H1 (cell line): ENCODE data around the gene LRRC45. TPM values are rescaled to one million over a fixed set of nuclear protein-coding genes. Genes with fewer than 3 reads are reported as not detected.
A peak's percentile ranks its signal among the peaks of the same experiment; 100 is the strongest.

Experiments used
- CTCF ChIA-PET: fragments of 300-600 bp; sonication (Branson Sonifier 250); formaldehyde crosslinking; loops from one replicate; lab custom pipeline; 2021; ENCODE audit not compliant: partially characterized antibody; lab: Charles Lee
- POLR2A ChIA-PET: fragments of 300-600 bp; sonication (Branson Sonifier 250); formaldehyde crosslinking; loops from one replicate; lab custom pipeline; 2021; ENCODE audit warnings: inconsistent platforms; ENCODE audit not compliant: partially characterized antibody; lab: Charles Lee
- DNase-seq, 2 experiments: peaks; one replicate each; pipeline versions ENCODE4 v3.0.0 to v3.0.0-alpha.2; 2010 to 2022; ENCODE audit warnings: low spot score in 2 of 2, low read depth in 1 of 2, mixed read lengths in 1 of 2
- FAIRE-seq: peaks from 2 replicates; lab custom pipeline; 2011; peaks lifted over from hg19 to GRCh38; lab: Jason Lieb, UNC
- H2AFZ ChIP-seq: 2 replicates; pipeline ENCODE4 v1.8.1; 2012; ENCODE audit warnings: low read length, inconsistent platforms
- H2AK5ac ChIP-seq: 2 replicates; pipeline ENCODE4 v1.6.1; 2013; ENCODE audit warnings: low read depth, low read length
- H2BK120ac ChIP-seq: replicated peaks from 2 replicates; pipeline ENCODE3; 2013; ENCODE audit warnings: low read depth, low read length, inconsistent platforms
- H2BK12ac ChIP-seq: 2 replicates; pipeline ENCODE4 v1.6.1; 2013; ENCODE audit warnings: low read depth, low read length
- H2BK15ac ChIP-seq: 2 replicates; pipeline ENCODE4 v1.6.1; 2013; ENCODE audit warnings: low read length
- H2BK20ac ChIP-seq: 2 replicates; pipeline ENCODE4 v1.6.1; 2013; ENCODE audit warnings: low read length
- H2BK5ac ChIP-seq: 2 replicates; pipeline ENCODE4 v1.6.1; 2013; ENCODE audit warnings: low read depth, low read length
- H3K14ac ChIP-seq: 2 replicates; pipeline ENCODE4 v1.6.1; 2013; ENCODE audit warnings: inconsistent platforms; ENCODE audit not compliant: insufficient read length
- H3K18ac ChIP-seq: 2 replicates; pipeline ENCODE4 v1.6.1; 2013; ENCODE audit warnings: low read length; ENCODE audit errors: extremely low read depth
- H3K23ac ChIP-seq: 2 replicates; pipeline ENCODE4 v1.6.1; 2013; ENCODE audit warnings: inconsistent platforms; ENCODE audit not compliant: insufficient read length
- H3K23me2 ChIP-seq: 2 replicates; pipeline ENCODE4 v1.6.1; 2013; ENCODE audit warnings: low read depth, low read length
- H3K27ac ChIP-seq: 2 replicates; pipeline ENCODE4 v1.6.1; 2011; ENCODE audit warnings: low read depth, low read length, inconsistent platforms
- H3K27me3 ChIP-seq, 4 experiments: replicated peaks in 1 of 4; 1 replicate in 1 of 4; 2 replicates in 3 of 4; pipeline versions ENCODE4 v1.6.1 to v1.8.1; 2011 to 2013; ENCODE audit warnings: low read length in 3 of 4, mild to moderate bottlenecking in 3 of 4, inconsistent platforms in 2 of 4, mixed read lengths in 2 of 4, moderate library complexity in 1 of 4; ENCODE audit not compliant: control insufficient read depth in 3 of 4, insufficient read depth in 3 of 4; ENCODE audit errors: extremely low read depth in 1 of 4
- H3K36me3 ChIP-seq, 4 experiments: 2 replicates each; pipeline versions ENCODE4 v1.6.1 to v1.8.1; 2011 to 2013; ENCODE audit warnings: mild to moderate bottlenecking in 4 of 4, low read length in 3 of 4, moderate library complexity in 2 of 4, control low read depth in 1 of 4, inconsistent platforms in 1 of 4; ENCODE audit not compliant: insufficient read depth in 4 of 4, control insufficient read depth in 2 of 4
- H3K4ac ChIP-seq: replicated peaks from 2 replicates; pipeline ENCODE3; 2013; ENCODE audit warnings: low read length, low read depth, mixed read lengths, inconsistent platforms; ENCODE audit not compliant: insufficient read length
- H3K4me1 ChIP-seq, 4 experiments: replicated peaks in 1 of 4; 1 replicate in 1 of 4; 2 replicates in 3 of 4; pipeline versions ENCODE4 v1.6.1 to v1.8.1; 2011 to 2013; ENCODE audit warnings: low read length in 3 of 4, inconsistent platforms in 2 of 4, mixed read lengths in 1 of 4; ENCODE audit not compliant: insufficient read depth in 4 of 4, control insufficient read depth in 3 of 4
- H3K4me2 ChIP-seq, 2 experiments: 2 replicates each; pipeline versions ENCODE4 v1.6.1 to v1.8.1; 2011 to 2013; ENCODE audit warnings: low read depth in 2 of 2, low read length in 2 of 2, control low read depth in 1 of 2, inconsistent platforms in 1 of 2, mild to moderate bottlenecking in 1 of 2; ENCODE audit not compliant: insufficient read depth in 1 of 2
- H3K4me3 ChIP-seq, 4 experiments: fragments of 200-600, 300-600 bp in 1 of 4; sonication (generic), shearing (Covaris generic), sonication (Bioruptor Twin) in 1 of 4; 2 replicates each; pipeline versions ENCODE4 v1.5.1 to v1.8.1; 2011 to 2016; ENCODE audit warnings: low read length in 4 of 4, low read depth in 3 of 4, control low read depth in 2 of 4, inconsistent platforms in 2 of 4, mild to moderate bottlenecking in 2 of 4, mixed read lengths in 1 of 4, moderate library complexity in 1 of 4; ENCODE audit not compliant: insufficient read depth in 2 of 4; ENCODE audit errors: extremely low read depth in 1 of 4
- H3K56ac ChIP-seq: replicated peaks from 2 replicates; pipeline ENCODE3; 2013; ENCODE audit warnings: low read depth, mild to moderate bottlenecking, mixed read lengths, low read length, inconsistent platforms; ENCODE audit not compliant: insufficient read length
- H3K79me1 ChIP-seq: 2 replicates; pipeline ENCODE4 v1.6.1; 2013; ENCODE audit warnings: low read depth, low read length, control low read depth
- H3K79me2 ChIP-seq, 2 experiments: 2 replicates each; pipeline versions ENCODE4 v1.6.1 to v1.8.1; 2012 to 2013; ENCODE audit warnings: low read length in 2 of 2, mild to moderate bottlenecking in 2 of 2, inconsistent platforms in 1 of 2; ENCODE audit not compliant: insufficient read depth in 2 of 2, control insufficient read depth in 1 of 2
- H3K9ac ChIP-seq, 4 experiments: replicated peaks in 1 of 4; 1 replicate in 1 of 4; 2 replicates in 3 of 4; pipeline versions ENCODE4 v1.6.1 to v1.8.1; 2011 to 2013; ENCODE audit warnings: low read depth in 3 of 4, low read length in 3 of 4, control low read depth in 2 of 4, mild to moderate bottlenecking in 2 of 4, moderate library complexity in 2 of 4, inconsistent platforms in 1 of 4; ENCODE audit errors: extremely low read depth in 1 of 4
- H3K9me3 ChIP-seq, 2 experiments: 2 replicates each; pipeline versions ENCODE4 v1.6.1 to v1.8.1; 2012 to 2013; ENCODE audit warnings: mild to moderate bottlenecking in 2 of 2, moderate library complexity in 2 of 2, control low read depth in 1 of 2, inconsistent platforms in 1 of 2, low read depth in 1 of 2, low read length in 1 of 2, mixed read lengths in 1 of 2; ENCODE audit not compliant: insufficient read depth in 2 of 2
- H4K20me1 ChIP-seq, 2 experiments: replicated peaks in 1 of 2; 2 replicates each; pipeline versions ENCODE3 to v1.8.1; 2011 to 2013; ENCODE audit warnings: inconsistent platforms in 2 of 2, low read length in 2 of 2, mild to moderate bottlenecking in 1 of 2; ENCODE audit not compliant: insufficient read depth in 2 of 2, control insufficient read depth in 1 of 2
- H4K5ac ChIP-seq: 2 replicates; pipeline ENCODE4 v1.6.1; 2013; ENCODE audit warnings: low read length, low read depth, mixed read lengths, inconsistent platforms; ENCODE audit not compliant: insufficient read length
- H4K8ac ChIP-seq: 2 replicates; pipeline ENCODE4 v1.8.0; 2013; ENCODE audit warnings: mild to moderate bottlenecking, moderate library complexity, low read length, inconsistent platforms; ENCODE audit not compliant: insufficient read depth; ENCODE audit errors: extremely low read depth
- H4K91ac ChIP-seq: replicated peaks from 2 replicates; pipeline ENCODE3; 2013; ENCODE audit warnings: low read length, mixed read lengths, inconsistent platforms; ENCODE audit not compliant: insufficient read length
- BACH1 ChIP-seq: IDR thresholded peaks from 2 replicates; pipeline ENCODE4 v1.6.1; 2012; ENCODE audit warnings: low read length, improper control_type of control experiment
- BCL11A ChIP-seq, 2 experiments: IDR thresholded peaks; one replicate each; pipeline ENCODE4 v1.6.1; 2011; ENCODE audit warnings: low read depth in 2 of 2, low read length in 2 of 2, mild to moderate bottlenecking in 2 of 2
- CBX8 ChIP-seq: fragments of 300-800, 300-1000 bp; sonication (generic); IDR thresholded peaks from 2 replicates; pipeline ENCODE4 v1.7.1; 2016; ENCODE audit warnings: low read depth, low read length, borderline replicate concordance
- EZH2 ChIP-seq: fragments of 200-600 bp; sonication (generic); IDR thresholded peaks from 2 replicates; pipeline ENCODE4 v1.7.1; 2012; ENCODE audit warnings: low read depth, mild to moderate bottlenecking, moderate library complexity, low read length, inconsistent platforms; ENCODE audit not compliant: severe bottlenecking
- HDAC6 ChIP-seq: IDR thresholded peaks from one replicate; pipeline ENCODE4 v1.7.1; 2012; ENCODE audit warnings: low read depth, mild to moderate bottlenecking, inconsistent platforms, low read length, moderate library complexity
- JUND ChIP-seq: IDR thresholded peaks from 2 replicates; pipeline ENCODE4 v1.6.1; 2011; ENCODE audit warnings: mild to moderate bottlenecking, improper control_type of control experiment, low read length
- KDM4A ChIP-seq: IDR thresholded peaks from one replicate; pipeline ENCODE4 v1.7.1; 2012; ENCODE audit warnings: low read depth, mild to moderate bottlenecking, moderate library complexity, low read length, inconsistent platforms; ENCODE audit not compliant: severe bottlenecking
- MAFK ChIP-seq: IDR thresholded peaks from 2 replicates; pipeline ENCODE4 v1.6.1; 2012; ENCODE audit warnings: low read depth, mild to moderate bottlenecking, improper control_type of control experiment, low read length
- POLR2A ChIP-seq, 2 experiments: IDR thresholded peaks; 1 replicate in 1 of 2; 2 replicates in 1 of 2; pipeline ENCODE4 v1.6.1; 2011; ENCODE audit warnings: low read depth in 2 of 2, low read length in 2 of 2, mild to moderate bottlenecking in 2 of 2; ENCODE audit errors: control extremely low read depth in 1 of 2
- SIN3A ChIP-seq, 2 experiments: IDR thresholded peaks in 1 of 2; conservative IDR thresholded peaks in 1 of 2; 2 replicates each; pipeline ENCODE4 v1.6.1; 2011 to 2012; ENCODE audit warnings: low read length in 2 of 2, improper control_type of control experiment in 1 of 2, low read depth in 1 of 2, mild to moderate bottlenecking in 1 of 2
- SP4 ChIP-seq: IDR thresholded peaks from 2 replicates; pipeline ENCODE4 v1.6.1; 2012; ENCODE audit warnings: low read length, inconsistent platforms
- TAF1 ChIP-seq: IDR thresholded peaks from 2 replicates; pipeline ENCODE4 v1.6.1; 2011; ENCODE audit warnings: mild to moderate bottlenecking, low read depth, low read length
- WGBS, 2 experiments: shearing (Covaris generic) in 1 of 2; methylation state at CpG; one replicate each; pipeline versions ENCODE4 v1.1.6 to v1.1.7; 2013 to 2015; ENCODE audit warnings: low lambda C conversion rate in 2 of 2, mixed read lengths in 2 of 2, inconsistent platforms in 1 of 2, low coverage in 1 of 2, missing lambda C conversion rate in 1 of 2; ENCODE audit not compliant: insufficient replicate concordance in 2 of 2, insufficient coverage in 1 of 2, insufficient read length in 1 of 2; ENCODE audit errors: extremely low coverage in 1 of 2, missing lambda C conversion rate in 1 of 2; 5-methylcytosine and 5-hydroxymethylcytosine counted together
- polyA plus RNA-seq, 7 experiments: library from polyadenylated mRNA; depleted of rRNA in 3 of 7; stranded (reverse) in 5 of 7; unstranded in 2 of 7; fragments of >200 nt in 5 of 7; fragments of 200-250 nt in 2 of 7; gene quantifications; 1 replicate in 5 of 7; 2 replicates in 1 of 7; 4 replicates in 1 of 7; pipeline versions ENCODE4 v1.2.1 to v1.2.3, GENCODE V29; 2011 to 2013; ENCODE audit warnings: missing spikeins in 2 of 7, mixed read lengths in 2 of 7
- total RNA-seq: library from RNA; stranded (reverse); fragmentation: NEBNext Ultra II Directional; extraction: Animal tissue kit (Norgen Biotek cat#: 25700); gene quantifications from 2 replicates; pipeline ENCODE4 v1.2.1, GENCODE V29; 2021
- TF ChIP-seq, protein P1 (sequence below): IDR thresholded peaks from 2 replicates; pipeline ENCODE4 v1.6.1; 2012; ENCODE audit warnings: inconsistent platforms

LRRC45 gene
- total and polyA plus RNA-seq, 2 of the 8 experiments (the other 6 are each of a cell fraction or from before 2014, with no cell fraction given): 11.5 to 29.0 TPM

DNA sequence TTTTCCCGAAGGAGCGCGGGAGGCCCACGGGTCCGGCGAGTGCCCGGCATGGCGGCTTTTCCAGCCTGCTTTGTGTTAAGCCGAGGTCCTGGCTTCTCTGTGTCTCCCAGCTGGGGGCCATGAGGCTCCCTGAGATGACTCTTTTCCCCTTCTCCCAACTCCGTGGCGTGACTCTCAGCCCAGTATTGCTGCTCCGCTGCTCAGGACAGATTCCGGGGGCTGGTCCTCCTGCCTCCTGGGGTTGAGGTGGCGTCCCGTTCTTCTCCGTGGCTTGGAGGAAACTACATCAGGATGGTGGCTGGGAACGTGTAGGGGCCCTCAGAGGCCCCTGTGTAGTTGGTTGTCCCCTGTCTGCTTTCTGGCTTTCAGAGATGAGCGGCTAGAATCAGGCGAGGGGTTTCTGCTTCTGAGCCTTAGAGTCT is 29.5 kb downstream of the LRRC45 start:
- WGBS, 2 experiments: 55% methylated on average over 18 of the region's 19 CpGs; no CpG with 5 or more reads in 1 of the 2 experiments
- Histone ChIP-seq H3K4me1 (peaks cover 0 to 11% (median 6%) of the 10 kb centered on the region in 4 experiments; a peak in 5 of 7 replicates), H2AFZ (no peak overlapping the region), H3K23me2 (peaks cover 6% of the 10 kb centered on the region; the same call in 1 of the 2 replicates), H3K9me3 (no peaks in the 10 kb centered on the region), H3K56ac (no peak overlapping the region), H3K9ac (peak overlapping the region; percentile 31 to 60 (median 38); a peak in 4 of 7 replicates), H3K79me2 (peaks cover 0 to 12% of the 10 kb centered on the region in 2 experiments; a peak in 1 of 4 replicates), H2AK5ac (no peak overlapping the region), H3K27me3 (no peaks in the 10 kb centered on the region; a peak in 1 of 7 replicates), H3K18ac (no peak overlapping the region), H2BK12ac (no peak overlapping the region), H3K79me1 (peaks cover 6% of the 10 kb centered on the region; the same call in 1 of the 2 replicates), H2BK120ac (no peak overlapping the region), H4K20me1 (peaks cover 4 to 17% of the 10 kb centered on the region in 2 experiments), H3K4me3 (peak overlapping the region; percentile 72 to 94 (median 86)), H3K4ac (no peak overlapping the region), H3K36me3 (peaks cover 7 to 37% (median 17%) of the 10 kb centered on the region in 4 experiments), H3K14ac (no peak overlapping the region), H2BK15ac (no peak overlapping the region), H2BK20ac (no peak overlapping the region), H4K91ac (no peak overlapping the region), H4K8ac (no peak overlapping the region), H4K5ac (no peak overlapping the region), H3K4me2 (peak overlapping the region; percentile 77 to 97), H3K27ac (no peak overlapping the region), H2BK5ac (no peak overlapping the region), H3K23ac (no peak overlapping the region)
- no peak for FAIRE-seq
- POLR2A ChIA-PET: interaction anchor here (1.0 to 13.2 kb wide), 11 partner anchors 9 to 43 kb away, joined by 3 to 161 read pairs (median 4); partner anchors contain the start of genes DCXR, DUS1L and RAC3
- CTCF ChIA-PET: interaction anchor here (0.7 to 5.4 kb wide), 4 partner anchors 15 to 52 kb away, joined by 3 to 40 read pairs (median 4); partner anchors contain the start of genes DCXR and RAC3
- no peak for TF ChIP-seq HDAC6
- TF ChIP-seq SP4: no peak
- TF ChIP-seq SIN3A (conservative IDR thresholded peaks at IDR 0.05 in 1 of 2, IDR thresholded peaks at IDR 0.05 in 1 of 2; ENCODE audit: low read depth in 1 of 2, low read length in 2 of 2): no peak
- TF ChIP-seq CBX8: no peak
- no peak for TF ChIP-seq BACH1
- no peak for TF ChIP-seq EZH2
- no peak for TF ChIP-seq TAF1
- no peak for TF ChIP-seq JUND
- TF ChIP-seq POLR2A (IDR thresholded peaks at IDR 0.05; ENCODE audit: control extremely low read depth in 1 of 2, low read depth in 2 of 2, low read length in 2 of 2): no peak
- no peak for TF ChIP-seq KDM4A
- no peak for TF ChIP-seq BCL11A (IDR thresholded peaks at IDR 0.05; ENCODE audit: low read depth in 2 of 2, low read length in 2 of 2)
- no peak for TF ChIP-seq MAFK
- TF ChIP-seq, protein P1, sequence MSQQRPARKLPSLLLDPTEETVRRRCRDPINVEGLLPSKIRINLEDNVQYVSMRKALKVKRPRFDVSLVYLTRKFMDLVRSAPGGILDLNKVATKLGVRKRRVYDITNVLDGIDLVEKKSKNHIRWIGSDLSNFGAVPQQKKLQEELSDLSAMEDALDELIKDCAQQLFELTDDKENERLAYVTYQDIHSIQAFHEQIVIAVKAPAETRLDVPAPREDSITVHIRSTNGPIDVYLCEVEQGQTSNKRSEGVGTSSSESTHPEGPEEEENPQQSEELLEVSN: no peak
- no peak for DNase-seq
